Body of pancreas (tissue), 4 donors: ENCODE results near the gene GRIP1.

Experiments
- CTCF ChIP-seq, 7 experiments: fragments of 450-650 bp in 4 of 7; fragments of 200-600 bp in 3 of 7; sonication (generic) in 3 of 7; IDR thresholded peaks; one replicate each; pipeline ENCODE4 v1.5.1; 2016 to 2019; ENCODE audit warnings: antibody characterized with exemption in 7 of 7
- POLR2A ChIP-seq, 3 donors: fragments of 450-650 bp; IDR thresholded peaks; one replicate each; pipeline ENCODE4 v1.6.1; 2016; ENCODE audit warnings: antibody characterized with exemption in 3 of 3, mild to moderate bottlenecking in 2 of 3

GRCh38 chr12:66708704-66709456 lies 30.0 kb upstream of the GRIP1 start:
- TF ChIP-seq CTCF (IDR thresholded peaks at IDR 0.05) (peak in 6 of 7 experiments; percentile 34 to 49 (median 40)), POLR2A (IDR thresholded peaks at IDR 0.05) (no peak)
